SJCRH30 (cell line): ENCODE measurements around the gene FRMD8. TPM values are rescaled to one million over a fixed set of nuclear protein-coding genes. Genes with fewer than 3 reads are reported as not detected.
A peak's percentile ranks its signal among the peaks of the same experiment; 100 is the strongest.

Source experiments
- DNase-seq, 2 experiments: peaks; one replicate each; pipeline ENCODE4 v3.0.0-alpha.2; 2015 to 2020
- H3K27ac ChIP-seq: fragments of 250-450 bp; sonication (Bioruptor Pico); 2 replicates; pipeline ENCODE4 v1.5.1; 2020; ENCODE audit warnings: mild to moderate bottlenecking, moderate library complexity
- H3K27me3 ChIP-seq: fragments of 250-450 bp; sonication (Bioruptor Pico); 2 replicates; pipeline ENCODE4 v1.5.1; 2020; ENCODE audit warnings: mild to moderate bottlenecking, moderate library complexity
- H3K36me3 ChIP-seq: fragments of 250-450 bp; sonication (Bioruptor Pico); 2 replicates; pipeline ENCODE4 v1.5.1; 2020; ENCODE audit warnings: mild to moderate bottlenecking, moderate library complexity
- H3K4me1 ChIP-seq: fragments of 250-450 bp; sonication (Bioruptor Pico); 2 replicates; pipeline ENCODE4 v1.5.1; 2020; ENCODE audit warnings: mild to moderate bottlenecking, moderate library complexity
- H3K4me3 ChIP-seq: fragments of 250-450 bp; sonication (Bioruptor Pico); 2 replicates; pipeline ENCODE4 v1.5.1; 2020; ENCODE audit warnings: mild to moderate bottlenecking, moderate library complexity
- H3K9me3 ChIP-seq: fragments of 250-450 bp; sonication (Bioruptor Pico); replicated peaks from 2 replicates; pipeline ENCODE4 v1.5.1; 2020; ENCODE audit warnings: mild to moderate bottlenecking, moderate library complexity
- total RNA-seq: library from RNA; depleted of rRNA; stranded (reverse); fragments of >200 nt; shearing (Covaris generic); gene quantifications from 2 replicates; pipeline ENCODE4 v1.2.3, GENCODE V29; 2014

Gene FRMD8
- total RNA-seq, 1 experiment from 2014 or later = 21.0 TPM

DNA sequence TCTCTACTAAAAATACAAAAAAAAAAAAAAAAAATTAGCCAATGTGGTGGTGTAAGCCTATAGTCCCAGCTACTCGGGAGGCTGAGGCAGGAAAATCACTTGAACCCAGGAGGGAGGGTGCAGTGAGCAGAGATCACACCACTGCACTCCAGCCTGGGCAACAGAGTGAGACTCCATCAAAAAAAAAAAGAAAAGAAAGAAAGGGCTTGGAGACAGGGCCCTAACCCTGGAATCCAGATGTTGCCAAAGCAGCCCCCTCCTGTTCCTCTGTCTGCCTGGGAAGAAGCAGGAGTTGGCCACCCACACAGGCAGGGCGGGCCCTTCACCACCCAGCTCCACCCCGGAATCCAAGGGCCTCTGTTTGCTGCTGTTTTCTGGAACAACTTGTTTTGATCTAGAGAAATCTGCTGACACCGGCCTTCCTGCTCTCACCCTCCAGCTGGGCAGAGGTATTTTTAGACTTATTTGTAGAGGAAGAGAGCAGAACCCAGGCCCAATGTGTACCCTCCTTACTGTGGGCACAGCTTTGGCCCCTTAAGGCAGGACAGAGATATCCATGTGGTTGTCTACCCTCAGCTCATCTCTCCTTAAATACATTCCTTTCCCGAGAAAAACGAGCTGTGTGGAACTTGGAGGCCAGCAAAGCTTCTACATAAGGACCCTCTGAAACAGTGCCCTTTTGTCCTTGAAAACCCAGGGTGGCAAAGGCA lies 33.5 kb downstream of the FRMD8 start:
- Histone ChIP-seq H3K36me3 (0 out of 2 replicates have a peak, but pooled peaks cover under 1% of the 10 kb centered on the region), H3K27me3 (no peaks in the 10 kb centered on the region), H3K4me3 (peak overlapping the region; percentile 44; the same call in 1 of the 2 replicates), H3K9me3 (no peaks in the 10 kb centered on the region), H3K27ac (peak overlapping the region; percentile 98), H3K4me1 (peaks cover 49% of the 10 kb centered on the region)
- DNase-seq = peak; percentile 76 to 77

DNA sequence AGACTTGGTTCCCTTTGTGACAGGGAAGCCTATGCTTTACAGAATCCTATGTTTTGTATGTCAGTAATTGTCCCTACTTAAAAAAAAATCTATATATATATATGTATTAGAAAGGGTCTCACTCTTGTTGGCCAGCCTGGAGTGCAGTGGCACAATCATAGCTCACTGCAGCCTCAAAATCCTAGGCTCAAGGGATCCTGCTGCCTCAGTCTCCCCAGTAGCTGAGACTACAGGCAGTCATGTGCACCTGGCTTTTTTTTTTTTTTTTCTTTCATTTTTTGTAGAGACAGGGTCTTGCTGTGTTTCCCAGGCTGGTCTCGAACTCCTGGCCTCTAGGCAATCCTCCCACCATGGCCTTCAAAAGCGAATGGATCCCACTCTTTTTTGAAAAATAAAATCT lies 34.1 kb downstream of the FRMD8 start:
- Histone ChIP-seq H3K36me3 (0 out of 2 replicates have a peak, but pooled peaks cover 3% of the 10 kb centered on the region), H3K27me3 (no peaks in the 10 kb centered on the region), H3K4me3 (no peak overlapping the region), H3K9me3 (no peaks in the 10 kb centered on the region), H3K27ac (peak overlapping the region; percentile 98), H3K4me1 (peaks cover 45% of the 10 kb centered on the region)
- no peak for DNase-seq

- H3K4me1 ChIP-seq = peaks cover 38% of the 10 kb centered on the region
These were observed 34.7 kb downstream of the FRMD8 start for GRCh38 chr11:65420979-65421793.

DNA sequence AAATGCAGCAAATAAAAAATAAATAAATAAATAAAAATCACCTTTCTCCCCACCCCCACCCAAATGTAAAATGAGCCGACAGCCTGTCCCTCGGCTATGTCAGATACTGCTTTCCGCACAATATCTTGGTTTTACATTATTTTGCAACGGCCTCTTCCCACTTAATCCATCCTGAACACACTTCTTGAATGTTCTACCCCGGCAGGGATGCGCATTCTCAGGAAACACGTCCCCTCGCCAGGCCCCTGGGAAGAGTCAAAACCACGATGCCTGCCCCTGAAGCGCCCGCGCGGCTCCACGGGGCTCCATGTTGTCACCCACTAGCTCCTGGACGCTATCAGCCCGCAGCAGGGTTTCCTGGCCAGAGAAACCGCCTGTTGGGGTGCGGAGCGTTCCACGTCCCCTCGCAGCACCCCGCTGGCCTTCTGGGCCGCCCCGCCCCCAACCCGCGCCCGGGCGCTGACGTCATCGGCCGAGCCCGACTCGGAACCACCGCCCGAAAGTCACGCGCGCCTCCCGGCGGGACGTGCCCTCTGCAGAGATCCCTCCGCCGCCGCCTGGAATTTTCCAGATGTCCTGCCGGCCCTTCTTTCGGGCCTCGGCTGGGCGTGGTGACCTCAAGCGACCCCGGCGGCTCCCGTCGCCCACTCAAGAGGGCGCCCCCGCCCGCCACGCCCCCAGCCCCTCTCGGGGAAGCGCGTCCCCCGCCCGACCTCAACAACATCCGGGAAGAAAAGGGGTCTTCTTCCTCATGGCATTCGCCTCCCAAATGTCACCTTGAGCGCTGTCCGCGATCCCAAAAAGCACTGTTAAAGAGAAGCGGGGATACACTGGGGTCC lies 35.6 kb downstream of the FRMD8 start:
- Histone ChIP-seq H3K4me3 (peak overlapping the region; percentile 71), H3K4me1 (peaks cover 39% of the 10 kb centered on the region)

More at GRCh38 chr11:65420979-65421793, 34.7 kb downstream of the FRMD8 start:
- Histone ChIP-seq H3K9me3 (no peaks in the 10 kb centered on the region), H3K27ac (peak overlapping the region; percentile 98), H3K4me3 (peak overlapping the region; percentile 71), H3K36me3 (peaks cover 9% of the 10 kb centered on the region; the same call in 1 of the 2 replicates), H3K27me3 (no peaks in the 10 kb centered on the region)
- peak; percentile 90 for DNase-seq

DNA sequence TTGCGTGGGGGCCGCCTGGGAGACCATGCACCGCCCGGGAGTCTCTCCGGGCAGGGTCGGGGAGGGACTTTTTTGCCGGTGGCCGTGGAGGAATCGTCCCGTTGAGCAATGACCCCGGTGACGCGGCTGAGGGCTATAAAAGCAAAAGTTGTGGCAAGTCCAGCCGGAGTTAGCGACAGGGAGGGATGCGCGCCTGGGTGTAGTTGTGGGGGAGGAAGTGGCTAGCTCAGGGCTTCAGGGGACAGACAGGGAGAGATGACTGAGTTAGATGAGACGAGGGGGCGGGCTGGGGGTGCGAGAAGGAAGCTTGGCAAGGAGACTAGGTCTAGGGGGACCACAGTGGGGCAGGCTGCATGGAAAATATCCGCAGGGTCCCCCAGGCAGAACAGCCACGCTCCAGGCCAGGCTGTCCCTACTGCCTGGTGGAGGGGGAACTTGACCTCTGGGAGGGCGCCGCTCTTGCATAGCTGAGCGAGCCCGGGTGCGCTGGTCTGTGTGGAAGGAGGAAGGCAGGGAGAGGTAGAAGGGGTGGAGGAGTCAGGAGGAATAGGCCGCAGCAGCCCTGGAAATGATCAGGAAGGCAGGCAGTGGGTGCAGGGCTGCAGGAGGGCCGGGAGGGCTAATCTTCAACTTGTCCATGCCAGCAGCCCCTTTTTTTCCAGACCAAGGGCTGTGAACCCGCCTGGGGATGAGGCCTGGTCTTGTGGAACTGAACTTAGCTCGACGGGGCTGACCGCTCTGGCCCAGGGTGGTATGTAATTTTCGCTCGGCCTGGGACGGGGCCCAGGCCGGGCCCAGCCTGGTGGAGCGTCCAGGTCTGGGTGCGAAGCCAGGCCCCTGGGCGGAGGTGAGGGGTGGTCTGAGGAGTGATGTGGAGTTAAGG lies 36.4 kb downstream of the FRMD8 start, which contains the start of gene NEAT1:
TSS of gene NEAT1 (plus strand) at position 166 of the 883 bp plus-strand sequence.
- Histone ChIP-seq H3K4me3 (peak within 1 kb of the TSS; percentile 71), H3K36me3 (peaks cover 17% of the 10 kb centered on the region), H3K9me3 (no peaks in the 10 kb centered on the region), H3K27me3 (no peaks in the 10 kb centered on the region), H3K4me1 (peaks cover 32% of the 10 kb centered on the region), H3K27ac (peak within 1 kb of the TSS; percentile 98)
- DNase-seq = peak; percentile 94 to 97

More for the DNA sequence above, 35.6 kb downstream of the FRMD8 start:
- Histone ChIP-seq H3K27ac (peak overlapping the region; percentile 98), H3K9me3 (no peaks in the 10 kb centered on the region), H3K27me3 (no peaks in the 10 kb centered on the region), H3K36me3 (peaks cover 17% of the 10 kb centered on the region)
- DNase-seq = peak; percentile 94 to 97

DNA sequence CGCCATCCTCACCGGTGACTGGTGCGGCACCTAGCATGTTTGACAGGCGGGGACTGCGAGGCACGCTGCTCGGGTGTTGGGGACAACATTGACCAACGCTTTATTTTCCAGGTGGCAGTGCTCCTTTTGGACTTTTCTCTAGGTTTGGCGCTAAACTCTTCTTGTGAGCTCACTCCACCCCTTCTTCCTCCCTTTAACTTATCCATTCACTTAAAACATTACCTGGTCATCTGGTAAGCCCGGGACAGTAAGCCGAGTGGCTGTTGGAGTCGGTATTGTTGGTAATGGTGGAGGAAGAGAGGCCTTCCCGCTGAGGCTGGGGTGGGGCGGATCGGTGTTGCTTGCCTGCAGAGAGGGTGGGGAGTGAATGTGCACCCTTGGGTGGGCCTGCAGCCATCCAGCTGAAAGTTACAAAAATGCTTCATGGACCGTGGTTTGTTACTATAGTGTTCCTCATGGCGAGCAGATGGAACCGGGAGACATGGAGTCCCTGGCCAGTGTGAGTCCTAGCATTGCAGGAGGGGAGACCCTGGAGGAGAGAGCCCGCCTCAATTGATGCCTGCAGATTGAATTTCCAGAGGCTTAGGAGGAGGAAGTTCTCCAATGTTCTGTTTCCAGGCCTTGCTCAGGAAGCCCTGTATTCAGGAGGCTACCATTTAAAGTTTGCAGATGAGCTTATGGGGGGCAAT lies 37.2 kb downstream of the FRMD8 start:
- Histone ChIP-seq H3K4me3 (peak overlapping the region; percentile 71), H3K27me3 (no peaks in the 10 kb centered on the region), H3K27ac (peak overlapping the region; percentile 98), H3K4me1 (peaks cover 26% of the 10 kb centered on the region), H3K36me3 (peaks cover 20% of the 10 kb centered on the region), H3K9me3 (no peaks in the 10 kb centered on the region)
- DNase-seq = no peak

DNA sequence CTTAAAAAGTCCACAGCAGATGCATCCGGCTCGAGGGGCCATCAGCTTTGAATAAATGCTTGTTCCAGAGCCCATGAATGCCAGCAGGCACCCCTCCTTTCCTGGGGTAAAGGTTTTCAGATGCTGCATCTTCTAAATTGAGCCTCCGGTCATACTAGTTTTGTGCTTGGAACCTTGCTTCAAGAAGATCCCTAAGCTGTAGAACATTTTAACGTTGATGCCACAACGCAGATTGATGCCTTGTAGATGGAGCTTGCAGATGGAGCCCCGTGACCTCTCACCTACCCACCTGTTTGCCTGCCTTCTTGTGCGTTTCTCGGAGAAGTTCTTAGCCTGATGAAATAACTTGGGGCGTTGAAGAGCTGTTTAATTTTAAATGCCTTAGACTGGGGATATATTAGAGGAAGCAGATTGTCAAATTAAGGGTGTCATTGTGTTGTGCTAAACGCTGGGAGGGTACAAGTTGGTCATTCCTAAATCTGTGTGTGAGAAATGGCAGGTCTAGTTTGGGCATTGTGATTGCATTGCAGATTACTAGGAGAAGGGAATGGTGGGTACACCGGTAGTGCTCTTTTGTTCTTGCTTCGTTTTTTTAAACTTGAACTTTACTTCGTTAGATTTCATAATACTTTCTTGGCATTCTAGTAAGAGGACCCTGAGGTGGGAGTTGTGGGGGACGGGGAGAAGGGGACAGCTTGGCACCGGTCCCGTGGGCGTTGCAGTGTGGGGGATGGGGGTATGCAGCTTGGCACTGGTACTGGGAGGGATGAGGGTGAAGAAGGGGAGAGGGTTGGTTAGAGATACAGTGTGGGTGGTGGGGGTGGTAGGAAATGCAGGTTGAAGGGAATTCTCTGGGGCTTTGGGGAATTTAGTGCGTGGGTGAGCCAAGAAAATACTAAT lies 38.0 kb downstream of the FRMD8 start:
- peak overlapping the region; percentile 54; the same call in 1 of the 2 replicates for H3K27ac ChIP-seq
- H3K36me3 ChIP-seq = peaks cover 20% of the 10 kb centered on the region
- peaks cover 22% of the 10 kb centered on the region for H3K4me1 ChIP-seq
- peak overlapping the region; percentile 71 for H3K4me3 ChIP-seq
- H3K9me3 ChIP-seq = no peaks in the 10 kb centered on the region
- DNase-seq = no peak
- H3K27me3 ChIP-seq = no peaks in the 10 kb centered on the region

DNA sequence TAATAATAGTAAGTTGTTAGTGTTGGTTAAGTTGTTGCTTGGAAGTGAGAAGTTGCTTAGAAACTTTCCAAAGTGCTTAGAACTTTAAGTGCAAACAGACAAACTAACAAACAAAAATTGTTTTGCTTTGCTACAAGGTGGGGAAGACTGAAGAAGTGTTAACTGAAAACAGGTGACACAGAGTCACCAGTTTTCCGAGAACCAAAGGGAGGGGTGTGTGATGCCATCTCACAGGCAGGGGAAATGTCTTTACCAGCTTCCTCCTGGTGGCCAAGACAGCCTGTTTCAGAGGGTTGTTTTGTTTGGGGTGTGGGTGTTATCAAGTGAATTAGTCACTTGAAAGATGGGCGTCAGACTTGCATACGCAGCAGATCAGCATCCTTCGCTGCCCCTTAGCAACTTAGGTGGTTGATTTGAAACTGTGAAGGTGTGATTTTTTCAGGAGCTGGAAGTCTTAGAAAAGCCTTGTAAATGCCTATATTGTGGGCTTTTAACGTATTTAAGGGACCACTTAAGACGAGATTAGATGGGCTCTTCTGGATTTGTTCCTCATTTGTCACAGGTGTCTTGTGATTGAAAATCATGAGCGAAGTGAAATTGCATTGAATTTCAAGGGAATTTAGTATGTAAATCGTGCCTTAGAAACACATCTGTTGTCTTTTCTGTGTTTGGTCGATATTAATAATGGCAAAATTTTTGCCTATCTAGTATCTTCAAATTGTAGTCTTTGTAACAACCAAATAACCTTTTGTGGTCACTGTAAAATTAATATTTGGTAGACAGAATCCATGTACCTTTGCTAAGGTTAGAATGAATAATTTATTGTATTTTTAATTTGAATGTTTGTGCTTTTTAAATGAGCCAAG lies 38.9 kb downstream of the FRMD8 start:
- Histone ChIP-seq H3K4me3 (peak overlapping the region; percentile 71), H3K27ac (peak overlapping the region; percentile 54), H3K36me3 (peaks cover 20% of the 10 kb centered on the region), H3K9me3 (no peaks in the 10 kb centered on the region), H3K27me3 (no peaks in the 10 kb centered on the region), H3K4me1 (peaks cover 18% of the 10 kb centered on the region)
- DNase-seq = no peak

DNA sequence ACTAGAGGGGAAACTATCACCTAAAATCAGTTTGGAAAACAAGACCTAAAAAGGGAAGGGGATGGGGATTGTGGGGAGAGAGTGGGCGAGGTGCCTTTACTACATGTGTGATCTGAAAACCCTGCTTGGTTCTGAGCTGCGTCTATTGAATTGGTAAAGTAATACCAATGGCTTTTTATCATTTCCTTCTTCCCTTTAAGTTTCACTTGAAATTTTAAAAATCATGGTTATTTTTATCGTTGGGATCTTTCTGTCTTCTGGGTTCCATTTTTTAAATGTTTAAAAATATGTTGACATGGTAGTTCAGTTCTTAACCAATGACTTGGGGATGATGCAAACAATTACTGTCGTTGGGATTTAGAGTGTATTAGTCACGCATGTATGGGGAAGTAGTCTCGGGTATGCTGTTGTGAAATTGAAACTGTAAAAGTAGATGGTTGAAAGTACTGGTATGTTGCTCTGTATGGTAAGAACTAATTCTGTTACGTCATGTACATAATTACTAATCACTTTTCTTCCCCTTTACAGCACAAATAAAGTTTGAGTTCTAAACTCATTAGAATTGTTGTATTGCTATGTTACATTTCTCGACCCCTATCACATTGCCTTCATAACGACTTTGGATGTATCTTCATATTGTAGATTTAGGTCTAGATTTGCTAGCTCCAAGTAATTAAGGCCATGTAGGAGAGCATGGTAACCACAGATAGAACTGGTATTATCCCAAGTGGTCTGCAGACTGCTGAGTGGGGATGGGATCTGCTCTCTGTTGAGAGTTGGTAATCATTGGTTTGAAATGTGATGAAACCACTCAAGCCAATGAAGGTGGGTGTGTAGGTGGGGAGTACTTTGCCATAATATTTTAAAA lies 39.8 kb downstream of the FRMD8 start:
- Histone ChIP-seq H3K27ac (peak overlapping the region; percentile 54), H3K36me3 (peaks cover 20% of the 10 kb centered on the region), H3K27me3 (no peaks in the 10 kb centered on the region), H3K9me3 (no peaks in the 10 kb centered on the region), H3K4me1 (peaks cover 12% of the 10 kb centered on the region), H3K4me3 (peak overlapping the region; percentile 71)
- DNase-seq = no peak

DNA sequence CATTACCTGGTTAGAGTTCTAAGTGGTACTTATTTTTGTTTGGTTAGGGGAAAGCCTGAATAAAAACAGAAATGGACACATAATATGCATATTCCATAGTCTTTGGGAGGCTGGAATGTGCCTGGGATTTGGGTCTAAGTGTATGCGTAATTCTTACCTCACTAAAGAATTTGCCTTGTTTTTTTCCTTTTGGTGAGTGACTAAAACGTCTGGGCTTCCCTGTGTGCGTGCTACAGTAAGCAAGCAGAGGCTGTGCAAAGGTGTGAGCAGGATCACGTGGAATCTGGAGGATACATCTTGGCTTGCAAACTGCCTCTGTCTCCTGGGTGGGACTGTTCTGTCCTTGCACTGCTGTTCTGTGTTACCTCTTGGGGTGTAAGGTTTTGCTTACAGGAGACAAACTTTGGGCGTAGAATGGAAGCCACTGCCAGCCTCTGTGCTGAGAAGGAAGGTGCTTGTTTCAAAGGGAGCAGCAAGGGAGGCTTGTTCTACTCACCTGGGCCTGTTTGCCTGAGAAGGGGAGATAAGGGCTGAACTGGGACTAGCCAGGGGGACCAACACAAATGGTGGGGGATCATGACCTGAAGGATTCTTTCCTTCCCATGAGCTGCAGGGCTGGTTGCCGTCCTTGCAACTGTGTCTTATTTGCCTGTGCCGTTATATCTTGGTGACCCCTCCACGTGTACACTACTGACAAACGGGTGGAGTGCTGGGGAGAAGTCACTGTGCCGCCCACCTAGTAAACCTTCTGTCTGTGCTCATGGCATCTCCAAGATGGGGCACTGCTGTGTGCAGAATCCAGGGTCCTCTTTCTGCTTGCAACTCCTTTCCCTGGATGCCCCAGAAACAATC lies 40.6 kb downstream of the FRMD8 start:
- Histone ChIP-seq H3K4me1 (peaks cover 12% of the 10 kb centered on the region), H3K27me3 (no peaks in the 10 kb centered on the region), H3K9me3 (no peaks in the 10 kb centered on the region), H3K36me3 (peaks cover 25% of the 10 kb centered on the region), H3K27ac (peak overlapping the region; percentile 54), H3K4me3 (peak overlapping the region; percentile 71; the same call in 1 of the 2 replicates)
- no peak for DNase-seq
